HG03095 (cell line): Measurements from ENCODE around the gene RFTN1.

Experiments
- ATAC-seq: cut with Tn5 transposase; IDR thresholded peaks from one replicate; pipeline ENCODE4 v1.9.1; 2021; ENCODE audit warnings: moderate library complexity; ENCODE audit not compliant: unreplicated experiment

RFTN1 gene

GRCh38 chr3:16388850-16389441 is 124.6 kb downstream of the RFTN1 start:
- ATAC-seq: no peak

- ATAC-seq: no peak
Measured at GRCh38 chr3:16386561-16386960, 126.9 kb downstream of the RFTN1 start.

GRCh38 chr3:16385151-16385550 is 128.3 kb downstream of the RFTN1 start:
- ATAC-seq: no peak

- ATAC-seq: no peak
Measured at GRCh38 chr3:16383864-16384263, 129.6 kb downstream of the RFTN1 start.

- peak; percentile 37 for ATAC-seq
Measured at GRCh38 chr3:16382845-16383244, 130.7 kb downstream of the RFTN1 start.

GRCh38 chr3:16381426-16381825 is 132.1 kb downstream of the RFTN1 start:
- ATAC-seq: no peak

GRCh38 chr3:16380421-16380820 is 133.1 kb downstream of the RFTN1 start:
- no peak for ATAC-seq

GRCh38 chr3:16379838-16380237 is 133.7 kb downstream of the RFTN1 start:
- ATAC-seq: no peak

GRCh38 chr3:16378920-16379319 is 134.6 kb downstream of the RFTN1 start:
- ATAC-seq: peak; percentile 47

GRCh38 chr3:16378415-16378814 is 135.1 kb downstream of the RFTN1 start:
- no peak for ATAC-seq

GRCh38 chr3:16377847-16378302 is 135.6 kb downstream of the RFTN1 start:
- no peak for ATAC-seq

- ATAC-seq: no peak
Measured at GRCh38 chr3:16377196-16377595, 136.3 kb downstream of the RFTN1 start.

- no peak for ATAC-seq
Measured at GRCh38 chr3:16375891-16376290, 137.6 kb downstream of the RFTN1 start.

GRCh38 chr3:16374935-16375245 is 138.6 kb downstream of the RFTN1 start:
- no peak for ATAC-seq

GRCh38 chr3:16374047-16374934 is 139.2 kb downstream of the RFTN1 start:
- peak; percentile 32 for ATAC-seq

- ATAC-seq: peak; percentile 25
Measured at GRCh38 chr3:16373341-16373946, 140.1 kb downstream of the RFTN1 start.

GRCh38 chr3:16372362-16373292 is 140.9 kb downstream of the RFTN1 start:
- ATAC-seq: no peak

GRCh38 chr3:16370872-16371740 is 142.4 kb downstream of the RFTN1 start:
- ATAC-seq: peak; percentile 27

- no peak for ATAC-seq
Measured at GRCh38 chr3:16370503-16370871, 143.0 kb downstream of the RFTN1 start.

- no peak for ATAC-seq
Measured at GRCh38 chr3:16369885-16370284, 143.6 kb downstream of the RFTN1 start.
